ENCODE data around the gene GORAB.

Gene GORAB

GRCh38 chr1:170555370-170555769 is 23.4 kb downstream of the GORAB start:
- TF ChIP-seq CTCF (IDR thresholded peaks at IDR 0.05; ENCODE audit: borderline replicate concordance, insufficient read depth, low read depth, low read length), result no peak
- H3K4me3 ChIP-seq (ENCODE audit: low read depth, low read length), result no peak overlapping the region

GRCh38 chr1:170556917-170557316 is 25.0 kb downstream of the GORAB start:
- TF ChIP-seq CTCF (IDR thresholded peaks at IDR 0.05; ENCODE audit: borderline replicate concordance, insufficient read depth, low read depth, low read length), result no peak
- no peak overlapping the region for H3K4me3 ChIP-seq (ENCODE audit: low read depth, low read length)

DNA sequence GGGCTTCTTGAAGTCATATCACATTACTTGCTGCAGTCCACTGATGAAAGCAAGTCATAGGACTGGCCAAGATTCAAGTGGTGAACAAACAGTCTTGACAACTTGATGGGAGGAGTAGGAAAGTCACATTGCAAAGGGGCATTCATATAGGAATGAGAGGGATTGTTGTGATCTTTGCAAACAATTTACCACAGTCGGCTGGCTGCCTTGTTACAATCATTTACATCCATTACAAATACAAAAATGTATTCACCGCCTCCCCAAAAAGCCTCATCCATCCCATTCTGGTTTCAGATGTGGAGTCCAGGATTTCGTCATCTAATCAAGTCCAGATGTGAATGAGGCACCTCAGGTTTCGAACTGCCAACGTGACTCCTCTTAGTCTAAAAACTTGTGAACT is 26.8 kb downstream of the GORAB start:
- TF ChIP-seq CTCF (IDR thresholded peaks at IDR 0.05; ENCODE audit: borderline replicate concordance, insufficient read depth, low read depth, low read length), result no peak
- H3K4me3 ChIP-seq (ENCODE audit: low read depth, low read length), result no peak overlapping the region

DNA sequence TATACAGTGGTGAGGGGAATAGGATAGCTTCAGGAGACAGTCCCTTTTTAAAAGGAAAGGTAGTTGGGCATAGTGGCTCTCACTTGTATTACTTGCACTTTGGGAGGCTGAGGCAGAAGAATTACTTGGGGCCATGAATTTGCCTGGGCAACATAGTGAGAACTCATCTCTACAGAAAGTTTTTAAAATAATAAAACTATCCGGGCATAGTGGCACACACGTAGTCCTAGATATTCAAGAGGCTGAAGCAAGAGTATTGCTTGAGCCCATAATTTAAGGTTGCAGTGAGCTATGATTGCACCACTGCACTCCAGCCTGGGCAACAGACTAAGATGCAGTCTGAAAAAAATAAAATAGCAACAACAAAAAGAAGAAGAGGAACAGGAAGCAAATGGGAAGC is 27.2 kb downstream of the GORAB start:
- TF ChIP-seq CTCF (IDR thresholded peaks at IDR 0.05; ENCODE audit: borderline replicate concordance, insufficient read depth, low read depth, low read length), result no peak
- no peak overlapping the region for H3K4me3 ChIP-seq (ENCODE audit: low read depth, low read length)

DNA sequence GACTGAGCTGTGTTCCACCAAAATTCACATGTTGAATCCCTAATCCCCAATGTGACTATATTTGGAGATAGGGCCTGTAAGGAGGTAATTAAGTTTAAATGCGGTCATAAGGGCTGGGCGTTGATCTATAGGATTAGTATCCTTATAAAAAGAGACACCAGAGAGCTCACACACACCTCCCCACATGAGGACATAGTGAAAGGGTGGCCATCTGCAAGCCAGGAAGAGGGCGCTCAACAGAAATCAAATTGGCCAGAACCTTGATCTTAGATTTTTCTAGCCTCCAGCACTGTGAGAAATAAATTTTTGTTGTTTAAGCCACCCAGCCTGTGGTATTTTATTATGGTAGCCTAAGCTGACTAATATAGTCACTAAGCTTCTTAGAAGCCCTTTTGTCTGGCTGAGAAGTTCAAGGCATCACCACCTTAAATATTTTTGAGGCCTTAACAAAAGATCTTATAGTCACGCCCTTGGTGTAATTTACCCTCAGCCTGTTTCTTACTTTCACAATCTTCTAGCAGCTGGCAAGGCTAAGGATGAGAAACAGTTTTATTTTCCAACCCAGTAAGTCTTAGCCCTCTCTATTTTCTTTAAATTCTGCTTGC is 28.8 kb downstream of the GORAB start:
- H3K4me3 ChIP-seq (ENCODE audit: low read depth, low read length), result no peak overlapping the region
- TF ChIP-seq CTCF (IDR thresholded peaks at IDR 0.05; ENCODE audit: borderline replicate concordance, insufficient read depth, low read depth, low read length), result no peak

DNA sequence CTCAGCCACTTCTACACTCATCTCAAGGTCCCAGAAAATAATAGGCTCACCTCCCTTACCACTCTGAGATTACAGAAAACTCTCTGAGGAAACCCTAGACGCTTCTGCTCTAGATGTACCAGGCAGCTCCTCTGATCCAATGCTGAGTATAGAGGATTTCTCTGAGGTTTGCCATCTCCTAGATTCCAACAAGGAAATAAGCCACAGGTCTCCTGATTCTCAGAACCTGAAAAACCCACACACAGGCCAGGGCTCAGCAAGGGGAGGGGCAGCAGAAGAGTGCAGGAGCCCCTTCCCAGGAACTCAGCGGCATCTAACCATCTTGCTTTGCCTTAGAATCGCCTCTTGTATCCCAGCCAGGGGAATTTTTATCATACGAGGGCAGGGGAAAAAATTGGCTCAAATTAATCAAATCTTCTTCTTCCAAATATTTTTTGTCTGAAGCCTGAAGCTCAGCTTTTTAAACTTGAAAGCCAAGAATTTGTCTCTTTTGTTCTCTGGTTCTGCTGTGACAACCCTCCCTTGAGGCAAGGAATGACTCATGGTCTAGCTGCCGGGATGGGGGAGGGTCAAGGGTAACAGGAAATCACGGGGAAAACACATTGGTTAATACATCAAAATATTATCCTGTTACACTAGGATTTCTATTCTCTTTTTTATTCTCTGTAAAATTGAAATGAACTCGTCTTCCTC is 30.8 kb downstream of the GORAB start:
- no peak for TF ChIP-seq CTCF (IDR thresholded peaks at IDR 0.05; ENCODE audit: borderline replicate concordance, insufficient read depth, low read depth, low read length)

DNA sequence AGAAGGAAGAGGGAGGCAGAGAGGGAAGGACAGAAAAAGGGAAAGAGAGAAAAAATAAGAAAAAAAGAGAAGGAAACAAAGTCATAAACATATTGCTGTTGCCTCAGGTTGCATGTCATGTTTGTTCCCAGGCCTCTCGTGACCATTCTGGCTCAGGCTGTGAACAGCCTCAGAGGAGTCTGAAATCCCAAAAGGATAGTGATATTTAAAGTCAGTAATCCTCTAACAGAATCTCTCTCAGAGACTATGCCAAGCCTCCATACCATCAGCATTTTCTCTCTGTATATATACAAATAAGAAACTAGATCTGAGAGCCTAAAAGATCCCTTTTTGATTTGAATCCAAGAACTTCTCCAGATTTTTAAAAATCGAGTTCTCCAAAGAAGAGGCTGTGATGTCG is 35.2 kb downstream of the GORAB start:
- H3K4me3 ChIP-seq (ENCODE audit: low read depth, low read length), result no peak overlapping the region
- TF ChIP-seq CTCF (IDR thresholded peaks at IDR 0.05; ENCODE audit: borderline replicate concordance, insufficient read depth, low read depth, low read length), result no peak

More for the DNA sequence above, 30.8 kb downstream of the GORAB start:
- H3K4me3 ChIP-seq (ENCODE audit: low read depth, low read length), result no peak overlapping the region
